Adrenal gland (tissue), 5 donors: ENCODE results near the gene SNRNP200.

Source experiments
- CTCF ChIP-seq, 6 experiments: fragments of 450-650 bp in 4 of 6; fragments of 200-600 bp in 2 of 6; sonication (generic) in 1 of 6; IDR thresholded peaks; 1 replicate in 5 of 6; 2 replicates in 1 of 6; pipeline versions ENCODE4 v1.5.1 to v1.8.0; 2016 to 2021; ENCODE audit warnings: antibody characterized with exemption in 6 of 6, mild to moderate bottlenecking in 2 of 6, moderate library complexity in 1 of 6
- POLR2A ChIP-seq, 2 donors: fragments of 450-650 bp; IDR thresholded peaks; one replicate each; pipeline ENCODE4 v1.6.1; 2017; ENCODE audit warnings: antibody characterized with exemption in 2 of 2, mild to moderate bottlenecking in 2 of 2, moderate library complexity in 1 of 2
- donor health status: DM: no; HTN: no; CAD: no.

GRCh38 chr2:96240341-96241038, 64.9 kb downstream of the SNRNP200 start:
- TF ChIP-seq CTCF (IDR thresholded peaks at IDR 0.05) (no peak), POLR2A (IDR thresholded peaks at IDR 0.05) (no peak)
